HG02571 (cell line): ENCODE measurements around the gene PCDHGA2.
"Not testable (repeated sequence)": the region's sequence is repeated elsewhere in the genome, so short reads cannot be mapped to it uniquely, and the experiment has no call there.

Experiments used
- ATAC-seq: cut with Tn5 transposase; IDR thresholded peaks from one replicate; pipeline ENCODE4 v1.9.1; 2021; ENCODE audit warnings: mild to moderate bottlenecking, moderate library complexity; ENCODE audit not compliant: unreplicated experiment

The PCDHGA2 gene

GRCh38 chr5:141346017-141346416 is 7.5 kb downstream of the PCDHGA2 start:
- ATAC-seq = not testable (repeated sequence)

- ATAC-seq = no peak
These were observed 11.5 kb downstream of the PCDHGA2 start, which contains the start of gene PCDHGB1 for GRCh38 chr5:141349917-141350619. Gene PCDHGB1, plus strand, starts transcription at chr5:141350099. Its CDS starts 162 bp downstream, at chr5:141350261.

GRCh38 chr5:141351591-141351990 is 13.0 kb downstream of the PCDHGA2 start:
- ATAC-seq = no peak

GRCh38 chr5:141354900-141355469 is 16.4 kb downstream of the PCDHGA2 start, which contains the start of gene PCDHGA4:
Gene PCDHGA4, plus strand, starts transcription at chr5:141355021. Its CDS starts 87 bp downstream, at chr5:141355108.
- no peak for ATAC-seq

GRCh38 chr5:141355641-141356040 is 17.1 kb downstream of the PCDHGA2 start:
- ATAC-seq = no peak

- no peak for ATAC-seq
These were observed 17.6 kb downstream of the PCDHGA2 start for GRCh38 chr5:141356133-141356532.

GRCh38 chr5:141356950-141357349 is 18.4 kb downstream of the PCDHGA2 start:
- ATAC-seq = no peak

GRCh38 chr5:141359790-141360426 is 21.3 kb downstream of the PCDHGA2 start, which contains the start of gene PCDHGB2:
Gene PCDHGB2, plus strand, starts transcription at chr5:141359994. Its CDS starts 142 bp downstream, at chr5:141360136.
- no peak for ATAC-seq

- no peak for ATAC-seq
These were observed 22.1 kb downstream of the PCDHGA2 start for GRCh38 chr5:141360685-141361084.

GRCh38 chr5:141362719-141363118 is 24.2 kb downstream of the PCDHGA2 start:
- ATAC-seq = no peak

- no peak for ATAC-seq
These were observed 25.5 kb downstream of the PCDHGA2 start, which contains the start of gene PCDHGA5 for GRCh38 chr5:141363952-141364660. Gene PCDHGA5, plus strand, starts transcription at chr5:141364162. Its CDS starts 169 bp downstream, at chr5:141364331.

- ATAC-seq = no peak
These were observed 27.7 kb downstream of the PCDHGA2 start for GRCh38 chr5:141366016-141366896.

GRCh38 chr5:141369994-141370848 is 31.7 kb downstream of the PCDHGA2 start, which contains the start of gene PCDHGB3:
Gene PCDHGB3, plus strand, starts transcription at chr5:141370242. Its CDS starts 153 bp downstream, at chr5:141370395.
- ATAC-seq = no peak

- ATAC-seq = no peak
These were observed 33.3 kb downstream of the PCDHGA2 start for GRCh38 chr5:141371572-141372475.

GRCh38 chr5:141373673-141374317 is 35.2 kb downstream of the PCDHGA2 start, which contains the start of gene PCDHGA6:
Gene PCDHGA6, plus strand, starts transcription at chr5:141373891. Its CDS starts 193 bp downstream, at chr5:141374084.
- ATAC-seq = no peak

- ATAC-seq = no peak
These were observed 36.1 kb downstream of the PCDHGA2 start for GRCh38 chr5:141374627-141375026.

- not testable (repeated sequence) for ATAC-seq
These were observed 37.0 kb downstream of the PCDHGA2 start for GRCh38 chr5:141375444-141376155.
